ENCODE data around the gene LYPD4.

Gene LYPD4

GRCh38 chr19:41866284-41866683 is 21.8 kb upstream of the LYPD4 start:
- TF ChIP-seq GATA2 (IDR thresholded peaks at IDR 0.05; ENCODE audit: low read depth, low read length) (no peak), GATA3 (IDR thresholded peaks at IDR 0.05; ENCODE audit: low read depth, low read length) (no peak)

- no peak for TF ChIP-seq GATA2 (IDR thresholded peaks at IDR 0.05; ENCODE audit: low read depth, low read length)
- TF ChIP-seq GATA3 (IDR thresholded peaks at IDR 0.05; ENCODE audit: low read depth, low read length), result no peak
Measured at GRCh38 chr19:41864374-41864773, 19.9 kb upstream of the LYPD4 start.

GRCh38 chr19:41863209-41863931 is 18.9 kb upstream of the LYPD4 start:
- TF ChIP-seq GATA3 (IDR thresholded peaks at IDR 0.05; ENCODE audit: low read depth, low read length), result no peak
- TF ChIP-seq GATA2 (IDR thresholded peaks at IDR 0.05; ENCODE audit: low read depth, low read length), result no peak

- TF ChIP-seq GATA3 (IDR thresholded peaks at IDR 0.05; ENCODE audit: low read depth, low read length) (no peak), GATA2 (IDR thresholded peaks at IDR 0.05; ENCODE audit: low read depth, low read length) (no peak)
Measured at GRCh38 chr19:41862445-41862986, 18.0 kb upstream of the LYPD4 start.

GRCh38 chr19:41861846-41862245 is 17.4 kb upstream of the LYPD4 start:
- no peak for TF ChIP-seq GATA2 (IDR thresholded peaks at IDR 0.05; ENCODE audit: low read depth, low read length)
- TF ChIP-seq GATA3 (IDR thresholded peaks at IDR 0.05; ENCODE audit: low read depth, low read length), result no peak

GRCh38 chr19:41861116-41861768 is 16.8 kb upstream of the LYPD4 start:
- TF ChIP-seq GATA3 (IDR thresholded peaks at IDR 0.05; ENCODE audit: low read depth, low read length) (no peak), GATA2 (IDR thresholded peaks at IDR 0.05; ENCODE audit: low read depth, low read length) (no peak)

GRCh38 chr19:41860419-41861115 is 16.1 kb upstream of the LYPD4 start:
- no peak for TF ChIP-seq GATA3 (IDR thresholded peaks at IDR 0.05; ENCODE audit: low read depth, low read length)

- TF ChIP-seq GATA3 (IDR thresholded peaks at IDR 0.05; ENCODE audit: low read depth, low read length) (no peak), GATA2 (IDR thresholded peaks at IDR 0.05; ENCODE audit: low read depth, low read length) (peak; percentile 40; the same call in 1 of the 2 replicates)
Measured at GRCh38 chr19:41859618-41860418, 15.3 kb upstream of the LYPD4 start, which contains the start of gene RPS19. Gene RPS19 (plus strand): TSS chr19:41860255. CDS start chr19:41860775, 520 bp downstream.

GRCh38 chr19:41859213-41859617 is 14.7 kb upstream of the LYPD4 start:
- TF ChIP-seq GATA3 (IDR thresholded peaks at IDR 0.05; ENCODE audit: low read depth, low read length) (no peak), GATA2 (IDR thresholded peaks at IDR 0.05; ENCODE audit: low read depth, low read length) (no peak)

- no peak for TF ChIP-seq GATA2 (IDR thresholded peaks at IDR 0.05; ENCODE audit: low read depth, low read length)
Measured at GRCh38 chr19:41853768-41854167, 9.3 kb upstream of the LYPD4 start.

GRCh38 chr19:41853344-41853743 is 8.9 kb upstream of the LYPD4 start:
- TF ChIP-seq GATA3 (IDR thresholded peaks at IDR 0.05; ENCODE audit: low read depth, low read length) (no peak), GATA2 (IDR thresholded peaks at IDR 0.05; ENCODE audit: low read depth, low read length) (no peak)

- TF ChIP-seq GATA3 (IDR thresholded peaks at IDR 0.05; ENCODE audit: low read depth, low read length), result no peak
- TF ChIP-seq GATA2 (IDR thresholded peaks at IDR 0.05; ENCODE audit: low read depth, low read length), result no peak
Measured at GRCh38 chr19:41851456-41851855, 7.0 kb upstream of the LYPD4 start.

- TF ChIP-seq GATA2 (IDR thresholded peaks at IDR 0.05; ENCODE audit: low read depth, low read length) (no peak), GATA3 (IDR thresholded peaks at IDR 0.05; ENCODE audit: low read depth, low read length) (no peak)
Measured at GRCh38 chr19:41850381-41850780, 5.9 kb upstream of the LYPD4 start.

- no peak for TF ChIP-seq GATA2 (IDR thresholded peaks at IDR 0.05; ENCODE audit: low read depth, low read length)
- no peak for TF ChIP-seq GATA3 (IDR thresholded peaks at IDR 0.05; ENCODE audit: low read depth, low read length)
Measured at GRCh38 chr19:41849067-41849466, 4.6 kb upstream of the LYPD4 start.

Data from SH-SY5Y (cell line).